ENCODE data around the gene NCKAP5. TPM values are rescaled to one million over a fixed set of nuclear protein-coding genes. Genes with fewer than 3 reads are reported as not detected.

NCKAP5 gene
- total and polyA plus RNA-seq, 9 of the 15 experiments (the other 6 are each of a cell fraction or from before 2014, with no cell fraction given): not detected

DNA sequence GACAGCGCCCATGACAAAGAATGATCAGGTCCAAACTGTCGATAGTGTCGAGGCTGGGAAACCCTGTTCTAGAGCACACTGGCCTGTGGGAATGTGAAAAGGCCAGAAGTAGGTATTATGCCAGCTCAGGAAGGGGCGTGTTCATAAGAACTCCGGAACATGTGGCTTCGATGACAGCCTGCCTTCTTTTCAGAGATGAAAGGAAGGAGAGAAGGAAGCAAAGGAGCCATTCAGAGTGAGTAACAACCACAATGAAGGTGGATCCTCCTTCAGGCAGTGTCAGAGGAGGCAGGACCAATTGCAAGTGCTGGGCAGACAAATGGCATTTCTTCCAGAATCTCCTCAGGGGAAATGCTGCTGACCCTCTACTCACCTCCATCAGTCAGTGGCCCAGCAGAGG is 58.5 kb downstream of the NCKAP5 start:
- Histone ChIP-seq H3K27me3 (ENCODE audit: control insufficient read depth in 2 of 2, insufficient read depth in 2 of 2, low read length in 2 of 2) (no peaks in the 10 kb centered on the region), H3K9me1 (ENCODE audit: control insufficient read depth, insufficient read depth, low read length) (no peaks in the 10 kb centered on the region), H3K4me2 (ENCODE audit: insufficient read depth, low read length) (no peak overlapping the region), H3K4me3 (no peak overlapping the region), H3K36me3 (ENCODE audit: control insufficient read depth, insufficient read depth, low read length) (no peaks in the 10 kb centered on the region), H2AFZ (ENCODE audit: low read depth, low read length) (no peak overlapping the region), H3K9me3 (replicated peaks; ENCODE audit: control insufficient read depth, insufficient read depth, low read depth, low read length) (no peaks in the 10 kb centered on the region), H3K4me1 (replicated peaks in 1 of 2; ENCODE audit: control insufficient read depth in 2 of 2, insufficient read depth in 2 of 2, low read length in 2 of 2) (no peaks in the 10 kb centered on the region), H3K9ac (ENCODE audit: insufficient read depth in 1 of 2, low read depth in 2 of 2, low read length in 2 of 2) (no peak overlapping the region), H4K20me1 (replicated peaks; ENCODE audit: control insufficient read depth, insufficient read depth, low read length) (no peaks in the 10 kb centered on the region), H3K79me2 (ENCODE audit: control insufficient read depth, insufficient read depth, low read length) (no peaks in the 10 kb centered on the region), H3K27ac (ENCODE audit: extremely low read depth, low read depth, low read length) (no peak overlapping the region)
- TF ChIP-seq ZNF175 (CRISPR knock-in tag; IDR thresholded peaks at IDR 0.05; ENCODE audit: low read depth): no peak
- TF ChIP-seq, protein P1, sequence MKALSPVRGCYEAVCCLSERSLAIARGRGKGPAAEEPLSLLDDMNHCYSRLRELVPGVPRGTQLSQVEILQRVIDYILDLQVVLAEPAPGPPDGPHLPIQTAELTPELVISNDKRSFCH (CRISPR knock-in tag; IDR thresholded peaks at IDR 0.05): no peak
- TF ChIP-seq, protein P1 (tag; IDR thresholded peaks at IDR 0.05): no peak
- no peak for TF ChIP-seq ZNF253 (CRISPR knock-in tag; conservative IDR thresholded peaks at IDR 0.05)
- TF ChIP-seq ERF (CRISPR knock-in tag; IDR thresholded peaks at IDR 0.05): no peak
- TF ChIP-seq DPF2 (IDR thresholded peaks at IDR 0.05): no peak
- no peak for TF ChIP-seq FOXJ2 (tag; IDR thresholded peaks at IDR 0.05)
- no peak for TF ChIP-seq MTA3 (IDR thresholded peaks at IDR 0.05; ENCODE audit: borderline replicate concordance)
- TF ChIP-seq ZNF830 (CRISPR knock-in tag; IDR thresholded peaks at IDR 0.05): no peak
- ChIA-PET POLR2A (no interaction called here), CTCF (ENCODE audit: low intra/inter-chr PET ratio) (no interaction called here)
- DNase-seq (ENCODE audit: extremely low read depth in 1 of 4, low spot score in 3 of 4) (no peak), ATAC-seq (no peak), FAIRE-seq (no peak)
- no TSS peak for BruUV-seq (replicated peaks)
- in situ Hi-C loops (cut with MboI) (loop anchor here (10.0 kb wide), 1 partner anchor 985 kb away; no protein-coding TSS in a partner anchor), intact Hi-C loops (cut with micrococcal nuclease) (no loop called here)
- WGBS (ENCODE audit: insufficient coverage, low coverage, missing lambda C conversion rate): 0% methylated on average over 6 of the region's 6 CpGs

All from K562 (cell line).